ENCODE results near the gene HSF2. TPM values are rescaled to one million over a fixed set of nuclear protein-coding genes. Genes with fewer than 3 reads are reported as not detected.

The HSF2 gene
- total RNA-seq, 1 experiment from 2014 or later = 19.8 TPM

DNA sequence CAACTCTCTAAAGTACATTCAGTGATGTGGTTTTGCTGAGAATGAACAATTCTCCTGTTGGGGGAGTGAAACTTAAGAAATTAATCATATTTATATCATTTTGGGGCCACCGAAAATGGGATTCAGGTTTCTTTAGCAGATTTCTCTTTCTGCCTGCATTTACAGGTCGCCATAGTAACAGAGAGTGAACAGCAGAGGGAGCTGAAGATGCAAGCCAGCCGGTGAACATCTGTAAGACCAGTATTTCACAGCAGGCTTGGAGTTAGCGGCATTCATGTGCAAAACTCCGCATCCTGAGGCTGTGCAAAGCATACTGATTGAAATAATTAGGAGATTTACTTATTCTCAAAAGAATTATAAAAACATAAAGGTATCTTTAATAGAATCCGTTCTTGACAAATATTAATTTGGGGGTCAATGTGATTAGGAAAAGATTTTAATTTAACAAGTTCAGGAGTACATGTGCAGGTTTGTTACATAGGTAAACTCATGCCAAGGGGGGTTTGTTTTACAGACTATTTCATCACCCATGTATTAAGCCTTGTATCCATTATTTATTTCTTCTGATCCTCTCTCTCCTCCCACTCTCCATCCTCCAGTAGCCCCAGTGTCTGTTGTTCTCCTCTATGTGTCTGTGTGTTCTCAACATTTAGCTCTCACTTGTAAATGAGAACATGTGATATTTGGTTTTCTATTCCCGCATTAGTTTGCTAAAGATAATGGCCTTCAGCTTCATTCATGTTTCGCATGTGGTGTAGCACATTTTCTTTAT lies 17.8 kb upstream of the HSF2 start:
- H3K79me2 ChIP-seq (ENCODE audit: insufficient read depth, low read length) = no peaks in the 10 kb centered on the region
- no peaks in the 10 kb centered on the region for H3K9me3 ChIP-seq (ENCODE audit: control insufficient read depth in 1 of 2, insufficient read depth in 1 of 2, low read depth in 1 of 2, low read length in 2 of 2)
- no peak overlapping the region for H3K27ac ChIP-seq (ENCODE audit: low read depth, low read length)
- no peaks in the 10 kb centered on the region for H3K4me1 ChIP-seq (ENCODE audit: control insufficient read depth in 1 of 2, insufficient read depth in 2 of 2, low read length in 2 of 2)
- no peaks in the 10 kb centered on the region for H3K27me3 ChIP-seq (ENCODE audit: insufficient read depth, low read length)
- ChIA-PET CTCF (interaction anchor here (0.9 to 3.9 kb wide), 3 partner anchors 9 to 149 kb away, joined by 3 to 32 read pairs (median 3); no protein-coding TSS in a partner anchor), RAD21 (ENCODE audit: low non-redundant PET in 1 of 2, low total read pairs in 2 of 2, uncharacterized antibody in 2 of 2, unreplicated experiment in 2 of 2) (no interaction called here), POLR2A (no interaction called here)
- peak overlapping the region; percentile 29; the same call in 1 of the 2 replicates for H3K4me2 ChIP-seq (ENCODE audit: low read length)
- H3K9ac ChIP-seq (ENCODE audit: low read length) = no peak overlapping the region
- H3K36me3 ChIP-seq (ENCODE audit: control insufficient read depth in 1 of 2, insufficient read depth in 2 of 2, low read length in 2 of 2) = no peaks in the 10 kb centered on the region
- H3K9me2 ChIP-seq (ENCODE audit: insufficient read depth) = no peaks in the 10 kb centered on the region
- H2AFZ ChIP-seq (ENCODE audit: low read depth, low read length, poor library complexity, severe bottlenecking) = peak overlapping the region; percentile 28
- H3K4me3 ChIP-seq (replicated peaks in 1 of 2; ENCODE audit: low read depth in 1 of 2, low read length in 2 of 2) = no peak overlapping the region
- intact Hi-C loops (cut with micrococcal nuclease) = loop anchor here (1.0 kb wide), 1 partner anchor 149 kb away; no protein-coding TSS in a partner anchor
- BruUV-seq (replicated peaks) = no TSS peak
- DNase-seq (ENCODE audit: low read depth, low spot score) = peak; percentile 68
- ATAC-seq = peak; percentile 94
- TF ChIP-seq YY1 (IDR thresholded peaks at IDR 0.05; ENCODE audit: extremely low read depth, insufficient replicate concordance, low read depth, low read length) (peak; percentile 39), RAD21 (IDR thresholded peaks at IDR 0.05; ENCODE audit: low read depth) (peak; percentile 70), ZNF274 (IDR thresholded peaks at IDR 0.05; ENCODE audit: low read depth, low read length) (no peak), ELF1 (IDR thresholded peaks at IDR 0.05; ENCODE audit: borderline replicate concordance, low read depth) (no peak), FOSL1 (IDR thresholded peaks at IDR 0.05; ENCODE audit: low read depth) (no peak), ZFX (IDR thresholded peaks at IDR 0.05) (no peak)
- TF ChIP-seq, protein P1, sequence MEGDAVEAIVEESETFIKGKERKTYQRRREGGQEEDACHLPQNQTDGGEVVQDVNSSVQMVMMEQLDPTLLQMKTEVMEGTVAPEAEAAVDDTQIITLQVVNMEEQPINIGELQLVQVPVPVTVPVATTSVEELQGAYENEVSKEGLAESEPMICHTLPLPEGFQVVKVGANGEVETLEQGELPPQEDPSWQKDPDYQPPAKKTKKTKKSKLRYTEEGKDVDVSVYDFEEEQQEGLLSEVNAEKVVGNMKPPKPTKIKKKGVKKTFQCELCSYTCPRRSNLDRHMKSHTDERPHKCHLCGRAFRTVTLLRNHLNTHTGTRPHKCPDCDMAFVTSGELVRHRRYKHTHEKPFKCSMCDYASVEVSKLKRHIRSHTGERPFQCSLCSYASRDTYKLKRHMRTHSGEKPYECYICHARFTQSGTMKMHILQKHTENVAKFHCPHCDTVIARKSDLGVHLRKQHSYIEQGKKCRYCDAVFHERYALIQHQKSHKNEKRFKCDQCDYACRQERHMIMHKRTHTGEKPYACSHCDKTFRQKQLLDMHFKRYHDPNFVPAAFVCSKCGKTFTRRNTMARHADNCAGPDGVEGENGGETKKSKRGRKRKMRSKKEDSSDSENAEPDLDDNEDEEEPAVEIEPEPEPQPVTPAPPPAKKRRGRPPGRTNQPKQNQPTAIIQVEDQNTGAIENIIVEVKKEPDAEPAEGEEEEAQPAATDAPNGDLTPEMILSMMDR (IDR thresholded peaks at IDR 0.05 in 2 of 3, conservative IDR thresholded peaks at IDR 0.05 in 1 of 3; ENCODE audit: borderline replicate concordance in 1 of 3, insufficient read depth in 1 of 3, low read depth in 2 of 3, low read length in 2 of 3) = peak; percentile 57 to 67 (median 65); a peak in 5 of 6 replicates
- TF ChIP-seq, protein P2, sequence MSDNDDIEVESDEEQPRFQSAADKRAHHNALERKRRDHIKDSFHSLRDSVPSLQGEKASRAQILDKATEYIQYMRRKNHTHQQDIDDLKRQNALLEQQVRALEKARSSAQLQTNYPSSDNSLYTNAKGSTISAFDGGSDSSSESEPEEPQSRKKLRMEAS (IDR thresholded peaks at IDR 0.05) = 0 out of 2 replicates have a peak, but pooled peaks have one; percentile 13
- no peaks in the 10 kb centered on the region for H4K20me1 ChIP-seq (ENCODE audit: insufficient read depth)

All from HCT116 (cell line).